DMS79 (cell line): ENCODE measurements around the gene PLD5.
"Not testable (repeated sequence)": the region's sequence is repeated elsewhere in the genome, so short reads cannot be mapped to it uniquely, and the experiment has no call there.

ENCODE experiments used
- DNase-seq: peaks from one replicate; lab custom pipeline; 2025; lab: John Stamatoyannopoulos, UW

PLD5 gene

DNA sequence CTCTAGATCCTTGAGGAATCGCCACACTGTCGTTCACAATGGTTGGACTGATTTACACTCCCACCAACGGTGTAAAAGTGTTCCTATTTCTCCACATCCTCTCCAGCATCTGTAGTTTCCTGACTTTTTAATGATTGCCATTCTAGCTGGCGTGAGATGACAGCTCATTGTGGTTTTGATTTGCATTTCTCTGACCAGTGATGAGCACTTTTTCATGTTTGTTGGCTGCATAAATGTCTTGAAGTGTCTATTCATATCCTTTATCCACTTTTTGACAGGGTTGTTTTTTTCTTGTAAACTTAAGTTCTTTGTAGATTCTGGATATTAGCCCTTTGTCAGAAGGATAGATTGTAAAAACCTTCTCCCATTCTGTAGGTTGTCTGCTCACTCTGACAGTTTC is 465.9 kb downstream of the PLD5 start:
- DNase-seq = not testable (repeated sequence)

DNA sequence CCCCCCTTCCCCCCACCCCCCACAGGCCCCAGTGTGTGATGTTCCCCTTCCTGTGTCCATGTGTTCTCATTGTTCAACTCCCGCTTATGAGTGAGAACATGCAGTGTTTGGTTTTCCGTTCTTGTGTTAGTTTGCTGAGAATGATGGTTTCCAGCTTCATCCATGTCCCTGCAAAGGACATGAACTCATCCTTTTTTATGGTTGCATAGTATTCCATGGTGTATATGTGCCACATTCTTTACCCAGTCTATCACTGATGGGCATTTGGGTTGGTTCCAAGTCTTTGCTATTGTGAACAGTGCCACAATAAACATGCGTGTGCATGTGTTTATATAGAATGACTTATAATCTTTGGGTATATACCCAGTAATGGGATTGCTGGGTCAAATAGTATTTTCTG is 466.3 kb downstream of the PLD5 start:
- DNase-seq = not testable (repeated sequence)

DNA sequence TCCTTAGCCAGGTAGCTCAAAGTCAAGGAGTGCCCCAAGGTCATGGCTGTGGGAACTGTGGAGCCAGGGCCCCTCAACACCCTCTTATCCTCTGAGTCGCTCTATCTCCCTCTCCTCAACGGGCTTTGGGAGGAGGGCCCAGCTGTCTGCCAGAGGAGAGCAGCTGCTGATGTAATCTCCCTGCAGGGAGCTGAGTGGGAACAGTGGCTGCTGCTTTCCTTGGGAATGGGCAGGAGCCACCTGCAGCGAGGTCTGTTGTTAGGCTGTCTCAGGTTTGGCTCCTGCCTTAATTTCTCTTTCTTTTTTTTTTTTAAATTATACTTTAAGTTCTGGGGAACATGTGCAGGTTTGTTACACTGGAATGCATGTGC is 466.8 kb downstream of the PLD5 start:
- no peak for DNase-seq

DNA sequence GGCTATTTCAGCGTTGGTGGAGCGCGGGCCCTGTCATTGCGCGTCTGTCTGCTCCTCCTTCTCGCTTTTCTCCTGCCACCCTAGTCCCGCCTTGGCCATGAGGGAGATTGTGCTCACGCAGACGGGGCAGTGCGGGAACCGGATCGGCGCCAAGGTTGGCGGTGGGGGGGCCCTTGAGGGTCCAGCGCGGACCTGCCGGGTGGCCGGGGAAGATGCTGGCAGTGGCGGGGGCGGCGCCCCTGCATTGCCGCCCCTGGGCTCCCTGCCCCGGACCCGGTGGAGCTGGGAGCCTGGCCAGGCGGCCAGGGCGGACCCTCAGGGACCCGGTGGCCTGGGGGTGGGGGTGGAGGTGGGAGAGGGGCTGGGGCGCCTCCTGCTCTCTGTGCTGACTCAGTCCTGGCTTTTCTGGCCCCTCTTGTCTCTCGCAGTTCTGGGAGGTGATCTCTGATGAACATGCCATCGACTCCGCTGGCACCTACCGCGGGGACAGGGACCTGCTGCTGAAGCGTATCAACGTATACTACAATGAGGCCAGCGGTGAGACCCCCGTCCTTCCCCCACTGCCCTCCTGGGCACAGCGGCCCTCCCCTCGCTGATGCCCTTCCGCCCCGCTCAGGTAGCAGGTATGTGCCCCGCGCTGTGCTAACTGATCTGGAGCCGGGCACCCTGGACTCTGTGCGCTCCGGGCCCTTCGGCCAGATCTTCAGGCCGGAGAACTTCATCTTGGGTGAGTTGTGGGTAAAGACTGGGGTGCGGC is 467.3 kb downstream of the PLD5 start:
- DNase-seq = no peak

DNA sequence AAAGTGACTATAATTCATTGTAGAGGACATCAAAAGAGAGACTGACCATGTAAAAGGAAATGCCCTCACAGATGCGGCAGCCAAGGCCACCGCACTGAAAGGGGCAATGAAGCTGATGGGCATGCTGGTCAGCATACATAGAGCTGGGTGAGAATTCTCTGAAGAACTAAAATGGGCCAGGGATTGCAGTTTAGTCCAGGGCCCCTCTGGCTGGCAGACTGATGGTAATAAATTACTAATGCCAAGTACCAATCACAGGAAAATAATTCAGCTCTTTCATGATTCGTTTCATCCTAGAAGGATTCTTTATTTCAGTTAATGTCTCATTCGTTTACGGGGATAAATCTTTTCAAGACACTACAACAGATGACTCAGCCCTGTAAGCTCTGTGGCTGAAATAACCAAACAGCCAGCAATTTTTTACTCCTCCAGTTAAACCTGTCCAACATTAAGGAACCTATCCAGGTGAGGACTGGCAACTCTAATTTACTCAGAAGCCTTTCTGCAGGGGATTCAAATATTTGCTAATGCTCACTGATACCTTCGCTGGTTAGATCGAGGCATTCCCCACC is 468.7 kb downstream of the PLD5 start:
- DNase-seq = no peak

DNA sequence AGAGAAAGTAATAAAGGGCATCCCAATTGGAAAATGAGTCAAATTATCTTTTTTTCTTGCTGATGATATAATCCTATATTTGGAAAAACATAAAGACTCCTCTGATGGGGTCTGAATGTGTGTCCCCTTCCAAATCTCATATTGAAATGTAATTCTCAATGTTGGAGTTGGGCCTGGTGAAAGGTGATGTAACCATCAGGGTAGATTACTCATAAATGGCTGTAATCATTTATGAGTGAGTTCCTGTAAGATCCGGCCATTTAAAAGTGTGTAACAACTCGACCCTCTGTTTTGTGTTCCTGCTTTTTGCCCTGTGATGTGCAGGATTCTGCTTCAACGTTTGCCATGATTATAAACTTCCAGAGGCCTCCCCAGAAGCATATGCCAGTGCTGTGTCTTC is 481.3 kb downstream of the PLD5 start:
- no peak for DNase-seq

DNA sequence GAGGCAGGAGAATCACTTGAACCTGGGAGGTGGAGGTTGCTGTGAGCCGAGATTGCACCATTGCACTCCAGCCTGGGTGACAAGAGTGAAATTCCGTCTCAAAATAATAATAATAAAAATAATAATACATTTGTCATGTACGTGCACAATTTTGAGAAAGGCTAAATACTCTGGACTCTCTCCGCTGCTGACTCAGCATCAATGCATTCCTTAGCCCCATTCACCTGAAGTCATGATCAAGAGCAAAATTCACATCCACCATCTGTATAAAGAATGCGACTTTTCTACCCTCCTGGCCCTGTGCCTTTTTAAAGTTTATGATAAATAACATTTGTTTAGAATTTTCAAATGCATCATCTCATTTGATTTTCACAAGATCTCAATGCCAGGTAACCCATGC is 490.1 kb downstream of the PLD5 start:
- DNase-seq = no peak

DNA sequence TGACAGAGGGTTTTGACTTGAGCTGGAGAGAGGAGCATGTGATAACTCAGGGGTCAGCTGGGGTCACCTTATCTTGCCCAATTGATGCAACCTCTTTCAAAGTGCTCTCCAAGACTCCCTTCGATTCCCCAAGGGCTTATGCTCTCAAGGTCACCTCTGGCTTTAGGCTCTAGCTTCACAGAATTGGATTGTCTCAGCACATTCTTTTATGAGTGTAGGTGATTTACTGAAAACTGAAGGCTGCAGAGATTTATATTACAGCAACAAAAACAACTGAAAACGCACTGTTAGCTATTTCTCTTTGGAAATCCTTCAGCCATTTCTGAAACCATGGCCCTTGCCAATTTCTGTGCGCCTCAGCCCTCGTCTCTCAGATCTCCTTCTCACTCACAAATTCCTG is 491.1 kb downstream of the PLD5 start:
- DNase-seq = no peak
